ENCODE measurements around the gene HYAL2.
"Not testable (repeated sequence)": the region's sequence is repeated elsewhere in the genome, so short reads cannot be mapped to it uniquely, and the experiment has no call there.

Gene HYAL2

DNA sequence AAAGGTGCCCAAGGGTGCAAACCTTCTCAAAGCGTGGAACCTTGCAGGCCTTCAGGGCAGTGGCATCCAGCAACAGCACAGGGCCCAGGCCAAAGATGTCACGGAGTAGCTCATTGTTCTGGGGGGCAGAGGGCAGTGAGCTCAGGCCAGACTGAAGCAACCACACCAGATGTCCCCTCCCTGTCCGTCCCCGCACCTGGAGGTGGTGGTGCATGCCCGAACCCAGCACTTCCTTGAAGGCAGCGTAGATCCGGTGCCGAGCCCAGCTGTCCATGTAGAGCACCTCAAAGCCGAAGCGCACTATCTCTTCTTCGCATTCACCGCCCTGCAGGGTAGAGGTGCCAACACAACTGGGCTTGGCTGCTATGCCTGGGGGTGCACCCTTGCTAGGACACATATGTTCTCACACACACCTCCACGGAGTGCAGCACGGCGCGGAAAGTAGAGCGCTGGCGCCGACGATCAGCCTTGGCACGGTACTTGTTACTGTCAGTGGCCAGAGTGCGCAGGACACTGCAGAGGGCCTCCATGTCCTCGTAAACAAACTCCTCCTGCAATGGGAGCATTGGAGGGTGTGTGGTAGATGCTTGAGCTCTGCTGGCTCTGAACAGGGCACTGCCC lies 34.0 kb downstream of the HYAL2 start:
- H3K4me3 ChIP-seq (ENCODE audit: low read length) = no peak overlapping the region
- TF ChIP-seq, protein P1, sequence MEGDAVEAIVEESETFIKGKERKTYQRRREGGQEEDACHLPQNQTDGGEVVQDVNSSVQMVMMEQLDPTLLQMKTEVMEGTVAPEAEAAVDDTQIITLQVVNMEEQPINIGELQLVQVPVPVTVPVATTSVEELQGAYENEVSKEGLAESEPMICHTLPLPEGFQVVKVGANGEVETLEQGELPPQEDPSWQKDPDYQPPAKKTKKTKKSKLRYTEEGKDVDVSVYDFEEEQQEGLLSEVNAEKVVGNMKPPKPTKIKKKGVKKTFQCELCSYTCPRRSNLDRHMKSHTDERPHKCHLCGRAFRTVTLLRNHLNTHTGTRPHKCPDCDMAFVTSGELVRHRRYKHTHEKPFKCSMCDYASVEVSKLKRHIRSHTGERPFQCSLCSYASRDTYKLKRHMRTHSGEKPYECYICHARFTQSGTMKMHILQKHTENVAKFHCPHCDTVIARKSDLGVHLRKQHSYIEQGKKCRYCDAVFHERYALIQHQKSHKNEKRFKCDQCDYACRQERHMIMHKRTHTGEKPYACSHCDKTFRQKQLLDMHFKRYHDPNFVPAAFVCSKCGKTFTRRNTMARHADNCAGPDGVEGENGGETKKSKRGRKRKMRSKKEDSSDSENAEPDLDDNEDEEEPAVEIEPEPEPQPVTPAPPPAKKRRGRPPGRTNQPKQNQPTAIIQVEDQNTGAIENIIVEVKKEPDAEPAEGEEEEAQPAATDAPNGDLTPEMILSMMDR (IDR thresholded peaks at IDR 0.05; ENCODE audit: insufficient read depth, low read depth, low read length, missing control alignments) = no peak
- DNase-seq (ENCODE audit: low read depth) = no peak

GRCh38 chr3:50287262-50287661 lies 35.3 kb downstream of the HYAL2 start:
- H3K4me3 ChIP-seq (ENCODE audit: low read length) = no peak overlapping the region
- no peak for DNase-seq (ENCODE audit: low read depth)

GRCh38 chr3:50286322-50287227 lies 36.0 kb downstream of the HYAL2 start:
- TF ChIP-seq, protein P1 (IDR thresholded peaks at IDR 0.05; ENCODE audit: insufficient read depth, low read depth, low read length, missing control alignments) = no peak
- no peak overlapping the region for H3K4me3 ChIP-seq (ENCODE audit: low read length)
- DNase-seq (ENCODE audit: low read depth) = no peak

More at GRCh38 chr3:50287262-50287661, 35.3 kb downstream of the HYAL2 start:
- TF ChIP-seq, protein P1 (IDR thresholded peaks at IDR 0.05; ENCODE audit: insufficient read depth, low read depth, low read length, missing control alignments) = no peak

GRCh38 chr3:50284121-50284520 lies 38.4 kb downstream of the HYAL2 start:
- not testable (repeated sequence) for H3K4me3 ChIP-seq (ENCODE audit: low read length); DNase-seq (ENCODE audit: low read depth)

- H3K4me3 ChIP-seq (ENCODE audit: low read length) = no peak overlapping the region
- DNase-seq (ENCODE audit: low read depth) = no peak
- TF ChIP-seq, protein P1 (IDR thresholded peaks at IDR 0.05; ENCODE audit: insufficient read depth, low read depth, low read length, missing control alignments) = no peak
Observed at GRCh38 chr3:50279255-50280016, 43.1 kb downstream of the HYAL2 start.

DNA sequence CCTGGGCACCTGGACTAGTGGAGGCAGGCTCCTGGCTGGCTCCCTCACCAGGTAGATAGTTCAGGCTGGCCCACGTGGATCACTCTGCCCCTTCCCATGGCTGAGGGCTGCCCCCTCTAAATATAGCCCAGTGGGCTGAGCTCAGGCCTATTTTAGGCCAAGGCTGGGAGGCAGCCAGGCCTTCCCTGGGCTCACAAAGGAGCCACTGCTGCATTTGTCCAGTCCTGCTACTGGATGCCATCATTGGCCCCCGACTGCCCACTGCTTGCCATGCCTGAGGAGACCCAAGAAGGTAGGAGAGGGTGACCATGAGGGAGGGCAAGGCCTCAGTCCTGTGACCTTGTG lies 43.7 kb downstream of the HYAL2 start, which contains the start of gene LSMEM2:
Gene LSMEM2, plus strand, starts transcription at position 208 of the 345 bp plus-strand sequence. Its CDS starts 27 bp downstream, at position 235.
- no peak for DNase-seq (ENCODE audit: low read depth)
- TF ChIP-seq, protein P1 (IDR thresholded peaks at IDR 0.05; ENCODE audit: insufficient read depth, low read depth, low read length, missing control alignments) = no peak
- no peak within 1 kb of the TSS for H3K4me3 ChIP-seq (ENCODE audit: low read length)

All from epithelial cell of esophagus (primary cell).